ENCODE measurements around the gene RRP12.

- TF ChIP-seq POLR2A (IDR thresholded peaks at IDR 0.05): no peak
- TF ChIP-seq CTCF (IDR thresholded peaks at IDR 0.05): no peak
Observed at GRCh38 chr10:97371696-97372095, 29.4 kb downstream of the RRP12 start.
